ENCODE measurements around the gene RENBP.
A peak's percentile ranks its signal among the peaks of the same experiment; 100 is the strongest.
"Not testable (repeated sequence)": the region's sequence is repeated elsewhere in the genome, so short reads cannot be mapped to it uniquely, and the experiment has no call there.

The RENBP gene

GRCh38 chrX:153944140-153944799 is at the start of gene RENBP:
Gene RENBP, minus strand, starts transcription at chrX:153944643. Its CDS starts 33 bp downstream, at chrX:153944610.
- no peak for DNase-seq (ENCODE audit: low read depth)

- no peak for DNase-seq (ENCODE audit: low read depth)
Measured at GRCh38 chrX:153993978-153994377, 49.5 kb upstream of the RENBP start.

- no peak for DNase-seq (ENCODE audit: low read depth)
Measured at GRCh38 chrX:153993079-153993478, 48.6 kb upstream of the RENBP start.

- DNase-seq (ENCODE audit: low read depth) = no peak
Measured at GRCh38 chrX:153992180-153992579, 47.7 kb upstream of the RENBP start.

GRCh38 chrX:153991013-153991580 is 46.7 kb upstream of the RENBP start:
- DNase-seq (ENCODE audit: low read depth) = no peak

- DNase-seq (ENCODE audit: low read depth) = no peak
Measured at GRCh38 chrX:153989973-153990655, 45.7 kb upstream of the RENBP start.

GRCh38 chrX:153988493-153988892 is 44.0 kb upstream of the RENBP start:
- no peak for DNase-seq (ENCODE audit: low read depth)

- DNase-seq (ENCODE audit: low read depth) = no peak
Measured at GRCh38 chrX:153984351-153985178, 40.1 kb upstream of the RENBP start.

- DNase-seq (ENCODE audit: low read depth) = no peak
Measured at GRCh38 chrX:153983321-153983801, 38.9 kb upstream of the RENBP start.

- DNase-seq (ENCODE audit: low read depth) = no peak
Measured at GRCh38 chrX:153981771-153982533, 37.5 kb upstream of the RENBP start.

- DNase-seq (ENCODE audit: low read depth) = no peak
Measured at GRCh38 chrX:153981231-153981630, 36.8 kb upstream of the RENBP start.

GRCh38 chrX:153980394-153980793 is 36.0 kb upstream of the RENBP start:
- not testable (repeated sequence) for DNase-seq (ENCODE audit: low read depth)

- no peak for DNase-seq (ENCODE audit: low read depth)
Measured at GRCh38 chrX:153974726-153975286, 30.4 kb upstream of the RENBP start.

- DNase-seq (ENCODE audit: low read depth) = no peak
Measured at GRCh38 chrX:153974003-153974725, 29.7 kb upstream of the RENBP start.

GRCh38 chrX:153973127-153974002 is 28.9 kb upstream of the RENBP start:
- DNase-seq (ENCODE audit: low read depth) = no peak

GRCh38 chrX:153972368-153973126 is 28.1 kb upstream of the RENBP start, which contains the start of gene TMEM187:
Gene TMEM187, plus strand, starts transcription at chrX:153972754. Its CDS starts 9,309 bp downstream, at chrX:153982063.
- DNase-seq (ENCODE audit: low read depth) = peak; percentile 93

- peak; percentile 89 for DNase-seq (ENCODE audit: low read depth)
Measured at GRCh38 chrX:153971450-153972367, 27.3 kb upstream of the RENBP start, which contains the start of gene HCFC1. Gene HCFC1, minus strand, starts transcription at chrX:153971818. Its CDS starts 978 bp downstream, at chrX:153970840.

GRCh38 chrX:153971124-153971449 is 26.6 kb upstream of the RENBP start:
- DNase-seq (ENCODE audit: low read depth) = peak; percentile 90
